ENCODE results near the gene C13orf42.

GRCh38 chr13:51111997-51112396, 923 bp upstream of the C13orf42 start:
- no peak for TF ChIP-seq NR2C2 (CRISPR knock-in tag; IDR thresholded peaks at IDR 0.05)
- no peak for TF ChIP-seq CREB1 (CRISPR knock-in tag; IDR thresholded peaks at IDR 0.05)
- no peak for TF ChIP-seq ZBTB43 (CRISPR knock-in tag; IDR thresholded peaks at IDR 0.05)
- no peak for TF ChIP-seq USF2 (CRISPR knock-in tag; IDR thresholded peaks at IDR 0.05)
- TF ChIP-seq CTCF (IDR thresholded peaks at IDR 0.05) = no peak
- no peak for TF ChIP-seq KAT7 (CRISPR knock-in tag; IDR thresholded peaks at IDR 0.05; ENCODE audit: borderline replicate concordance)
- TF ChIP-seq PRDM15 (CRISPR knock-in tag; IDR thresholded peaks at IDR 0.05) = no peak

Measured in WTC11 (cell line).